IMR-90 (cell line): ENCODE data around the gene SATB2.

Experiments
- FOS ChIP-seq: fragments of 150-350 bp; IDR thresholded peaks from 2 replicates; pipeline ENCODE4 v1.6.1; 2016; ENCODE audit warnings: low read depth, low read length
- MXI1 ChIP-seq: IDR thresholded peaks from 2 replicates; pipeline ENCODE4 v1.6.1; 2012; ENCODE audit warnings: low read depth, mild to moderate bottlenecking, low read length, moderate library complexity, borderline replicate concordance
- POLR2A ChIP-seq: IDR thresholded peaks from 2 replicates; pipeline ENCODE4 v1.6.1; 2012; ENCODE audit warnings: mild to moderate bottlenecking, low read depth, low read length
- RAD21 ChIP-seq: IDR thresholded peaks from 2 replicates; pipeline ENCODE4 v1.6.1; 2012; ENCODE audit warnings: low read length, improper control_type of control experiment
- RFX5 ChIP-seq: IDR thresholded peaks from 2 replicates; pipeline ENCODE4 v1.8.0; 2012; ENCODE audit warnings: low read depth, mild to moderate bottlenecking, low read length, moderate library complexity
- TF ChIP-seq, protein P1 (sequence below): conservative IDR thresholded peaks from 2 replicates; pipeline ENCODE4 v1.5.1; 2012; ENCODE audit warnings: mild to moderate bottlenecking, low read depth, low read length, improper control_type of control experiment
- TF ChIP-seq, protein P2 (sequence below): fragments of 150-350 bp; IDR thresholded peaks from 2 replicates; pipeline ENCODE4 v1.6.1; 2016; ENCODE audit warnings: low read depth, mild to moderate bottlenecking, low read length, moderate library complexity, borderline replicate concordance

DNA sequence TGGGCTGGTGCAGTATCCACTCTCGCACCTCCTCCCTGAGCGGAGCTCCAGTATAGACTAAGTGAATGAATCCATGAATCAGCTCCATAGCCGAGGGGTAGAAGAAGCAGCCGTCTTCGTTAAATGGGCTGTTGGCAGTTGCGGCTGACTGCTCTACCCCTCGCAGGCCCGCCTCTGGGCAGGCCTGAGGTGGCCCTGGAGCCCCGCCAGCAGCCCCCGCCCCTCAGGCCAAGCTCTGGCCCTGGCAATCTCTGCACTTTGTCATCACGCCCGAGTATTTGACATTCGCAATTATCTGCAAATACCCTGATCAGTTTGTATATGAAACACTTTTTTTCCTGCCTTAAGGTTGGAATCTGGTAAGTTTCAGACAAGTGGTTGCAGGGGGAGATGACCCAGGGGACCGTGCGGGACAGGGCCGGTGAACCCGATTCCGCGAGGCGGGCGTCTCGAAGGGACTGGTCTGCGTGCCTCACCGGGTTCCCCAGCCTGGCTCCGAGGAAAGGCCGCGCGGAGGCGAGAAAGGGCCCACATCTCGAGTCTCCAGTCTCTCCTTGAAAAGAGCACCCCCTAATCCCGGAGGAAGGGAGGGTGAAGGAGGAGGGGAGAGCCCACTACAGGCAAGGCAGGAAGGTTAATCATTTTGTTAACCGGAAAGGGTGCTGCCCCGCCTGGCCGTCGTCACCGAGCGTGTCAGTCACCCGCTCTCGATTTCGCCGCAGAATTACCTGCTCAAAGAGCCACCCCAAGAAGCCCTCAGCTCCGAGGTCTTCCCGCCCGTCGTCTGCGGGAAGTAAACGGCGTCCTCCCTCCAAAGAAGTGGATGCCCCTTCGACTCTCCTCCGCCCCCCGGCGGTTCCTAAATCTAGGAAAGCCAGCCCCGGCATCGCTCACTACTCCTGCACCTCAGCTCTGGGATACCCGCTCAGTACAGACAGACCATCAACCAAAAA is 11.1 kb upstream of the SATB2 start:
- TF ChIP-seq POLR2A (no peak), RAD21 (no peak), FOS (no peak), RFX5 (no peak), MXI1 (no peak)
- TF ChIP-seq, protein P1, sequence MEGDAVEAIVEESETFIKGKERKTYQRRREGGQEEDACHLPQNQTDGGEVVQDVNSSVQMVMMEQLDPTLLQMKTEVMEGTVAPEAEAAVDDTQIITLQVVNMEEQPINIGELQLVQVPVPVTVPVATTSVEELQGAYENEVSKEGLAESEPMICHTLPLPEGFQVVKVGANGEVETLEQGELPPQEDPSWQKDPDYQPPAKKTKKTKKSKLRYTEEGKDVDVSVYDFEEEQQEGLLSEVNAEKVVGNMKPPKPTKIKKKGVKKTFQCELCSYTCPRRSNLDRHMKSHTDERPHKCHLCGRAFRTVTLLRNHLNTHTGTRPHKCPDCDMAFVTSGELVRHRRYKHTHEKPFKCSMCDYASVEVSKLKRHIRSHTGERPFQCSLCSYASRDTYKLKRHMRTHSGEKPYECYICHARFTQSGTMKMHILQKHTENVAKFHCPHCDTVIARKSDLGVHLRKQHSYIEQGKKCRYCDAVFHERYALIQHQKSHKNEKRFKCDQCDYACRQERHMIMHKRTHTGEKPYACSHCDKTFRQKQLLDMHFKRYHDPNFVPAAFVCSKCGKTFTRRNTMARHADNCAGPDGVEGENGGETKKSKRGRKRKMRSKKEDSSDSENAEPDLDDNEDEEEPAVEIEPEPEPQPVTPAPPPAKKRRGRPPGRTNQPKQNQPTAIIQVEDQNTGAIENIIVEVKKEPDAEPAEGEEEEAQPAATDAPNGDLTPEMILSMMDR = no peak
- TF ChIP-seq, protein P2, sequence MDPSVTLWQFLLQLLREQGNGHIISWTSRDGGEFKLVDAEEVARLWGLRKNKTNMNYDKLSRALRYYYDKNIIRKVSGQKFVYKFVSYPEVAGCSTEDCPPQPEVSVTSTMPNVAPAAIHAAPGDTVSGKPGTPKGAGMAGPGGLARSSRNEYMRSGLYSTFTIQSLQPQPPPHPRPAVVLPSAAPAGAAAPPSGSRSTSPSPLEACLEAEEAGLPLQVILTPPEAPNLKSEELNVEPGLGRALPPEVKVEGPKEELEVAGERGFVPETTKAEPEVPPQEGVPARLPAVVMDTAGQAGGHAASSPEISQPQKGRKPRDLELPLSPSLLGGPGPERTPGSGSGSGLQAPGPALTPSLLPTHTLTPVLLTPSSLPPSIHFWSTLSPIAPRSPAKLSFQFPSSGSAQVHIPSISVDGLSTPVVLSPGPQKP = no peak
